Measurements from ENCODE around the gene DNAJC24.
A peak's percentile ranks its signal among the peaks of the same experiment; 100 is the strongest.
"Not testable (repeated sequence)": the region's sequence is repeated elsewhere in the genome, so short reads cannot be mapped to it uniquely, and the experiment has no call there.

Gene DNAJC24

GRCh38 chr11:31369348-31370329 is at the start of gene DNAJC24, which contains the start of gene DCDC1:
Gene DNAJC24 (plus strand): TSS chr11:31369860. CDS start chr11:31370749, 889 bp downstream.
Gene DCDC1 (minus strand): TSS chr11:31369739. CDS start chr11:31328280, 41,459 bp downstream.
- peak; percentile 34 for DNase-seq (ENCODE audit: low read depth, low spot score)
- CTCF ChIA-PET: interaction anchor here (1.0 to 1.3 kb wide), 2 partner anchors 28 to 588 kb away, joined by 3 to 4 read pairs; no protein-coding TSS in a partner anchor
- POLR2A ChIA-PET: interaction anchor here (0.6 kb wide), 2 partner anchors 15 to 928 kb away, joined by 3 read pairs; no protein-coding TSS in a partner anchor
- no peak for TF ChIP-seq CTCF (IDR thresholded peaks at IDR 0.05; ENCODE audit: insufficient read depth, low read length, missing control alignments)
- peak within 1 kb of the TSS; percentile 85 for H3K4me3 ChIP-seq (ENCODE audit: low read depth, low read length)

GRCh38 chr11:31321494-31321893 is 48.2 kb upstream of the DNAJC24 start:
- CTCF ChIA-PET; POLR2A ChIA-PET; DNase-seq (ENCODE audit: low read depth, low spot score); H3K4me3 ChIP-seq (ENCODE audit: low read depth, low read length): not testable (repeated sequence)

GRCh38 chr11:31323145-31323544 is 46.5 kb upstream of the DNAJC24 start:
- ChIA-PET POLR2A (no interaction called here), CTCF (no interaction called here)
- no peak overlapping the region for H3K4me3 ChIP-seq (ENCODE audit: low read depth, low read length)
- DNase-seq (ENCODE audit: low read depth, low spot score): no peak
- TF ChIP-seq CTCF (IDR thresholded peaks at IDR 0.05; ENCODE audit: insufficient read depth, low read length, missing control alignments): no peak

- peak; percentile 14 for DNase-seq (ENCODE audit: low read depth, low spot score)
- no peak for TF ChIP-seq CTCF (IDR thresholded peaks at IDR 0.05; ENCODE audit: insufficient read depth, low read length, missing control alignments)
- ChIA-PET POLR2A (no interaction called here), CTCF (no interaction called here)
- H3K4me3 ChIP-seq (ENCODE audit: low read depth, low read length): no peak overlapping the region
Measured at GRCh38 chr11:31325160-31325559, 44.5 kb upstream of the DNAJC24 start.

GRCh38 chr11:31326470-31327148 is 43.1 kb upstream of the DNAJC24 start:
- no peak for DNase-seq (ENCODE audit: low read depth, low spot score)
- ChIA-PET CTCF (interaction anchor here (0.6 kb wide), 1 partner anchor 725 kb away, joined by 4 read pairs; no protein-coding TSS in a partner anchor), POLR2A (no interaction called here)
- no peak overlapping the region for H3K4me3 ChIP-seq (ENCODE audit: low read depth, low read length)
- no peak for TF ChIP-seq CTCF (IDR thresholded peaks at IDR 0.05; ENCODE audit: insufficient read depth, low read length, missing control alignments)

- TF ChIP-seq CTCF (IDR thresholded peaks at IDR 0.05; ENCODE audit: insufficient read depth, low read length, missing control alignments): no peak
- H3K4me3 ChIP-seq (ENCODE audit: low read depth, low read length): no peak overlapping the region
- DNase-seq (ENCODE audit: low read depth, low spot score): no peak
- ChIA-PET POLR2A (no interaction called here), CTCF (no interaction called here)
Measured at GRCh38 chr11:31327417-31327816, 42.2 kb upstream of the DNAJC24 start.
